HCT116 (cell line): ENCODE measurements around the gene HOTAIR. TPM values are rescaled to one million over a fixed set of nuclear protein-coding genes. Genes with fewer than 3 reads are reported as not detected.
A peak's percentile ranks its signal among the peaks of the same experiment; 100 is the strongest.

ENCODE experiments used
- ATAC-seq: fragments of 200-7000 bp; cut with Tn5 transposase; 2 replicates; pipeline ENCODE4 v1.9.1; 2020; ENCODE audit warnings: mild to moderate bottlenecking, moderate library complexity
- BruUV-seq: library from RNA; stranded (reverse); fragments of 400-500 nt; replicated peaks from 2 replicates; lab custom pipeline; 2021; lab: Mats Ljungman, UMichigan
- CTCF ChIA-PET: fragments of 300-600 bp; sonication (Branson Sonifier 250); formaldehyde crosslinking; loops from one replicate; lab custom pipeline; 2021; ENCODE audit warnings: antibody characterized with exemption; lab: Charles Lee
- POLR2A ChIA-PET: fragments of 300-600, 350-600 bp; sonication (Branson Sonifier 250); formaldehyde crosslinking; loops from one replicate; lab custom pipeline; 2021; ENCODE audit warnings: antibody characterized with exemption; lab: Charles Lee
- RAD21 ChIA-PET, 2 experiments: fragments of 300-600 bp; sonication (Branson Sonifier 250); formaldehyde crosslinking; loops; one replicate each; lab custom pipeline; 2023; ENCODE audit warnings: low total read pairs in 2 of 2; ENCODE audit not compliant: uncharacterized antibody in 2 of 2, unreplicated experiment in 2 of 2, low non-redundant PET in 1 of 2; lab: Charles Lee
- DNase-seq: peaks from one replicate; pipeline ENCODE4 v3.0.0-alpha.2; 2010; ENCODE audit warnings: low read depth, low spot score
- H2AFZ ChIP-seq: fragments of 200-600 bp; shearing (Covaris generic), sonication (generic); 2 replicates; pipeline ENCODE4 v1.6.1; 2017; ENCODE audit warnings: low read depth, mixed run types, mixed read lengths, antibody characterized with exemption, low read length; ENCODE audit not compliant: poor library complexity, severe bottlenecking
- H3K27ac ChIP-seq: 2 replicates; pipeline ENCODE4 v1.5.1; 2012; ENCODE audit warnings: low read depth, low read length
- H3K27me3 ChIP-seq: fragments of 200-600 bp; sonication (generic); 2 replicates; pipeline ENCODE4 v1.6.1; 2016; ENCODE audit warnings: mixed run types, low read length, mixed read lengths; ENCODE audit not compliant: insufficient read depth
- H3K36me3 ChIP-seq, 2 experiments: fragments of 200-500 bp in 1 of 2; fragments of 200-600 bp in 1 of 2; sonication (Bioruptor generic) in 1 of 2; sonication (generic) in 1 of 2; 2 replicates each; pipeline versions ENCODE4 v1.5.1 to v1.6.1; 2014 to 2016; ENCODE audit warnings: low read length in 2 of 2, inconsistent platforms in 1 of 2, mixed read lengths in 1 of 2, mixed run types in 1 of 2; ENCODE audit not compliant: insufficient read depth in 2 of 2, control insufficient read depth in 1 of 2
- H3K4me1 ChIP-seq, 2 experiments: fragments of 200-600 bp in 1 of 2; sonication (generic) in 1 of 2; 2 replicates each; pipeline versions ENCODE4 v1.5.1 to v1.6.1; 2012 to 2017; ENCODE audit warnings: low read length in 2 of 2, inconsistent platforms in 1 of 2, mild to moderate bottlenecking in 1 of 2, mixed read lengths in 1 of 2, mixed run types in 1 of 2, moderate library complexity in 1 of 2; ENCODE audit not compliant: insufficient read depth in 2 of 2, control insufficient read depth in 1 of 2
- H3K4me2 ChIP-seq: fragments of 200-600 bp; sonication (generic); 2 replicates; pipeline ENCODE4 v1.6.1; 2017; ENCODE audit warnings: mixed run types, low read length, mixed read lengths
- H3K4me3 ChIP-seq, 2 experiments: fragments of 200-600 bp in 1 of 2; sonication (generic) in 1 of 2; replicated peaks in 1 of 2; 2 replicates each; pipeline ENCODE4 v1.5.1; 2011 to 2016; ENCODE audit warnings: low read length in 2 of 2, control low read depth in 1 of 2, low read depth in 1 of 2, mild to moderate bottlenecking in 1 of 2, mixed read lengths in 1 of 2, mixed run types in 1 of 2
- H3K79me2 ChIP-seq: fragments of 200-600 bp; sonication (generic); 2 replicates; pipeline ENCODE4 v1.6.1; 2017; ENCODE audit warnings: mild to moderate bottlenecking, mixed run types, low read length, moderate library complexity, mixed read lengths; ENCODE audit not compliant: insufficient read depth
- H3K9ac ChIP-seq: fragments of 200-600 bp; sonication (generic); 2 replicates; pipeline ENCODE4 v1.6.1; 2016; ENCODE audit warnings: low read length, mixed read lengths
- H3K9me2 ChIP-seq: fragments of 200-600 bp; sonication (generic), shearing (Covaris generic); 2 replicates; pipeline ENCODE4 v1.6.1; 2017; ENCODE audit warnings: mixed run types, mild to moderate bottlenecking, moderate library complexity; ENCODE audit not compliant: insufficient read depth
- H3K9me3 ChIP-seq, 2 experiments: fragments of 200-500 bp in 1 of 2; fragments of 200-600 bp in 1 of 2; sonication (Bioruptor generic) in 1 of 2; sonication (generic) in 1 of 2; 2 replicates each; pipeline ENCODE4 v1.6.1; 2014 to 2017; ENCODE audit warnings: low read length in 2 of 2, mixed read lengths in 2 of 2, inconsistent platforms in 1 of 2, low read depth in 1 of 2, mild to moderate bottlenecking in 1 of 2, mixed run types in 1 of 2, moderate library complexity in 1 of 2; ENCODE audit not compliant: control insufficient read depth in 1 of 2, insufficient read depth in 1 of 2
- H4K20me1 ChIP-seq: fragments of 200-600 bp; sonication (generic), shearing (Covaris generic); 2 replicates; pipeline ENCODE4 v1.6.1; 2017; ENCODE audit warnings: mixed run types, mild to moderate bottlenecking, moderate library complexity; ENCODE audit not compliant: insufficient read depth
- CEBPB ChIP-seq: IDR thresholded peaks from 2 replicates; pipeline ENCODE4 v1.6.1; 2012; ENCODE audit warnings: low read depth
- CTCF ChIP-seq, 3 experiments: fragments of 200-600 bp in 1 of 3; sonication (generic) in 1 of 3; IDR thresholded peaks in 2 of 3; conservative IDR thresholded peaks in 1 of 3; 2 replicates each; pipeline ENCODE4 v1.5.1; 2012 to 2017; ENCODE audit warnings: low read depth in 2 of 3, low read length in 2 of 3, antibody characterized with exemption in 1 of 3, borderline replicate concordance in 1 of 3, control low read depth in 1 of 3, mild to moderate bottlenecking in 1 of 3, mixed read lengths in 1 of 3, mixed run types in 1 of 3, moderate library complexity in 1 of 3; ENCODE audit not compliant: insufficient read depth in 1 of 3
- ELF1 ChIP-seq: IDR thresholded peaks from 2 replicates; pipeline ENCODE4 v1.6.1; 2012; ENCODE audit warnings: low read depth, borderline replicate concordance
- EZH2 ChIP-seq: fragments of 200-600 bp; sonication (generic); IDR thresholded peaks from 2 replicates; pipeline ENCODE4 v1.6.1; 2017; ENCODE audit warnings: antibody characterized with exemption, mixed run types
- JUND ChIP-seq: IDR thresholded peaks from 2 replicates; pipeline ENCODE4 v1.6.1; 2012
- POLR2A ChIP-seq: IDR thresholded peaks from 2 replicates; pipeline ENCODE4 v1.7.0; 2011; ENCODE audit warnings: borderline replicate concordance; ENCODE audit not compliant: insufficient read depth, insufficient read length; ENCODE audit errors: extremely low read depth
- REST ChIP-seq: IDR thresholded peaks from 2 replicates; pipeline ENCODE4 v1.6.1; 2012; ENCODE audit warnings: low read depth
- TCF7L2 ChIP-seq: IDR thresholded peaks from 2 replicates; pipeline ENCODE4 v1.7.0; 2011; ENCODE audit warnings: borderline replicate concordance, inconsistent platforms; ENCODE audit not compliant: insufficient read depth, insufficient read length; ENCODE audit errors: extremely low read depth
- ZFX ChIP-seq: fragments of 450-650 bp; IDR thresholded peaks from 2 replicates; pipeline ENCODE4 v1.6.1; 2017
- ZNF274 ChIP-seq: fragments of 200-500 bp; sonication (Bioruptor generic); IDR thresholded peaks from 2 replicates; pipeline ENCODE4 v1.6.1; 2014; ENCODE audit warnings: mild to moderate bottlenecking, low read depth, low read length, inconsistent platforms
- intact Hi-C: fragments of 100-400 bp; cut with micrococcal nuclease; formaldehyde crosslinking; loops from 2 replicates; pipeline ENCODE4 v1.10.0; 2022
- total RNA-seq: library from RNA; stranded (reverse); gene quantifications from one replicate; pipeline ENCODE4 v1.2.1, GENCODE V29; 2021; ENCODE audit not compliant: unreplicated experiment

The HOTAIR gene
- total RNA-seq, 1 experiment from 2014 or later: 0.25 TPM

- Histone ChIP-seq H3K4me2 (peak overlapping the region; percentile 99), H3K79me2 (no peaks in the 10 kb centered on the region), H3K4me3 (peak overlapping the region; percentile 76 to 88), H3K9me3 (no peaks in the 10 kb centered on the region), H3K27me3 (no peaks in the 10 kb centered on the region), H3K4me1 (peaks cover 24 to 38% of the 10 kb centered on the region in 2 experiments), H3K36me3 (no peaks in the 10 kb centered on the region), H2AFZ (no peak overlapping the region), H3K27ac (peak overlapping the region; percentile 94), H3K9me2 (no peaks in the 10 kb centered on the region), H4K20me1 (no peaks in the 10 kb centered on the region), H3K9ac (peak overlapping the region; percentile 94)
- POLR2A ChIA-PET: no interaction called here
- RAD21 ChIA-PET: interaction anchor here in 1 of 2 experiments (0.8 kb wide), 2 partner anchors 120 to 183 kb away, joined by 3 to 4 read pairs; no protein-coding TSS in a partner anchor
- TF ChIP-seq JUND (no peak), ZNF274 (no peak), TCF7L2 (no peak), REST (no peak), ELF1 (no peak), POLR2A (peak; percentile 37), EZH2 (no peak), CTCF (IDR thresholded peaks at IDR 0.05 in 2 of 3, conservative IDR thresholded peaks at IDR 0.05 in 1 of 3; ENCODE audit: borderline replicate concordance in 1 of 3, insufficient read depth in 1 of 3, low read depth in 2 of 3, low read length in 2 of 3) (no peak), ZFX (peak; percentile 65), CEBPB (no peak)
- intact Hi-C loops: no loop called here
- CTCF ChIA-PET: interaction anchor here (1.1 to 3.3 kb wide), 4 partner anchors 9 to 272 kb away, joined by 3 to 43 read pairs (median 14); partner anchors contain the start of genes HOXC5 and HOXC6
- ATAC-seq (peak; percentile 1), DNase-seq (no peak)
- TSS peak; percentile 90 for BruUV-seq
Observed at GRCh38 chr12:54018468-54018984, 43.8 kb upstream of the HOTAIR start.
